ENCODE measurements around the gene TIMM23.

The TIMM23 gene

DNA sequence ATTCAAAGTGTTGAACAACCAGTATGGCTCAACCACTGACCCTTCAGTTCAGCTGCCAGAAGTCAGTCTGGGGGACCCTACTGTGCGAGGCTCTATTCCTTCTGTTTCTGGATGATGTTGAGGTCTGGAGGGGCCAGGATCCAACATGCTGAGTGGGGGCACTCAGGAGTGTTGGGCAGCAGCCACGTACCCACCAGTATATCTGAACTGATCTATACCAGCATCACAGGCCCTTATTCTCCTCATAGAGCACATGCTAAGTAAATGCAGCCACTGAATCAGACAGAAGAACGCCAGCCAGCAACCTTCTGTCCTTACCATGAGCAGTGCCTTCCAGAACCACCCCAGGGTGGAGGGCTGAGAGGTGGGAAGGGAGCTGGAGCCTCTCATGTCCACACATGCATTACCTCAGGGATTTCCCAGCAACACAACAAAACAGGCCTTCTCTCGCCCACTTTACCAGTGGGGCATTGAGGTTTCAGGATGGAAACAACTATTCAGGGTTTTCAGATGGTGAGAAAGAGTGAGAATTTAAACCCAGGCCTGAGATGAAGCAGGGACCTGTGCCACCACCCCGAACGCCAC lies 80.6 kb downstream of the TIMM23 start:
- no peak for DNase-seq (ENCODE audit: low read depth in 3 of 3)

Measured in stimulated activated CD4-positive, alpha-beta T cell treated with anti-CD3 and anti-CD28 coated beads, TNF-alpha, amount 100 ng/mL, for 48 hours (primary cell).